D341Med (cell line): ENCODE results near the gene SCRN1.

Experiments used
- DNase-seq: peaks from one replicate; pipeline ENCODE4 v3.0.0; 2012; ENCODE audit warnings: low spot score

SCRN1 gene

GRCh38 chr7:29989257-29989995, at the start of gene SCRN1:
Gene SCRN1 (minus strand): TSS chr7:29989801. CDS start chr7:29969067, 20,734 bp downstream.
- peak; percentile 89 for DNase-seq

- DNase-seq, result no peak
These were observed 48.8 kb upstream of the SCRN1 start for GRCh38 chr7:30038196-30038980.

GRCh38 chr7:30036220-30036619, 46.6 kb upstream of the SCRN1 start:
- no peak for DNase-seq

- DNase-seq, result no peak
These were observed 44.9 kb upstream of the SCRN1 start for GRCh38 chr7:30034501-30034900.

GRCh38 chr7:30032310-30033125, 42.9 kb upstream of the SCRN1 start:
- no peak for DNase-seq

GRCh38 chr7:30029696-30030095, 40.1 kb upstream of the SCRN1 start:
- no peak for DNase-seq

GRCh38 chr7:30028749-30029635, 39.4 kb upstream of the SCRN1 start:
- no peak for DNase-seq

- DNase-seq, result peak; percentile 96
These were observed 38.7 kb upstream of the SCRN1 start, which contains the start of gene PLEKHA8 for GRCh38 chr7:30028216-30028748. Gene PLEKHA8 (plus strand): TSS chr7:30028412. CDS start chr7:30028763, 351 bp downstream.

GRCh38 chr7:30027740-30028215, 38.2 kb upstream of the SCRN1 start:
- no peak for DNase-seq

GRCh38 chr7:30027065-30027456, 37.5 kb upstream of the SCRN1 start:
- DNase-seq, result no peak

- DNase-seq, result peak; percentile 96
These were observed 36.8 kb upstream of the SCRN1 start, which contains the start of gene FKBP14 for GRCh38 chr7:30026229-30027064. Gene FKBP14 (minus strand): TSS chr7:30026702. CDS start chr7:30026508, 194 bp downstream.

GRCh38 chr7:30023524-30023923, 33.9 kb upstream of the SCRN1 start:
- DNase-seq, result no peak

- no peak for DNase-seq
These were observed 33.4 kb upstream of the SCRN1 start for GRCh38 chr7:30022991-30023390.

- no peak for DNase-seq
These were observed 30.9 kb upstream of the SCRN1 start for GRCh38 chr7:30020535-30020934.

- DNase-seq, result no peak
These were observed 30.4 kb upstream of the SCRN1 start for GRCh38 chr7:30019960-30020359.

GRCh38 chr7:30019387-30019786, 29.8 kb upstream of the SCRN1 start:
- DNase-seq, result no peak

GRCh38 chr7:30018451-30018850, 28.9 kb upstream of the SCRN1 start:
- DNase-seq, result no peak

GRCh38 chr7:30012757-30013156, 23.2 kb upstream of the SCRN1 start:
- DNase-seq, result no peak

- DNase-seq, result no peak
These were observed 20.4 kb upstream of the SCRN1 start for GRCh38 chr7:30010021-30010420.

GRCh38 chr7:30005464-30005863, 15.9 kb upstream of the SCRN1 start:
- no peak for DNase-seq
